VCaP (cell line): ENCODE results near the gene ETFB.

ENCODE experiments used
- H3K27ac ChIP-seq: fragments of 450-650 bp; 2 replicates; pipeline ENCODE4 v1.5.1; 2017
- TF ChIP-seq, protein P1 (sequence below): fragments of 450-650 bp; conservative IDR thresholded peaks from 2 replicates; pipeline ENCODE4 v1.5.1; 2017; ENCODE audit warnings: mild to moderate bottlenecking, moderate library complexity

The ETFB gene

DNA sequence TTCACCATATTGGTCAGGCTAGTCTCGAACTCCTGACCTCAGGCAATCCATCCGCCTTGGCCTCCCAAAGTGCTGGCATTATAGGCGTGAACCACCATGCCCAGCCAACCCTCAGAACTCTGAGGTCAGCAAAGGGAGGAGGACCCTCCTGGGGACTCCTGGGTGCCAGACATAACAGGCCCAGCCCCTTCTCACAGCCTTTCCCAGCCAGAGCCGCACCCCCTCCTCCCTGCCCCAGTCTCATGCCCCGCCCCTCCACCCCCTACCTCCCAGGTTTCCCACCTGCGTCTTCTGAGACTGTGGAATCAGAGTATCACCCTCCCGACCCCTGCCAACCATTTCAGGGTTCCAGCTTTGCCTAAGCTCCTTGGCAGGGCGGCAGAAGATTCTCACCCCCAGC, 49.5 kb downstream of the ETFB start:
- no peak overlapping the region for H3K27ac ChIP-seq
- TF ChIP-seq, protein P1, sequence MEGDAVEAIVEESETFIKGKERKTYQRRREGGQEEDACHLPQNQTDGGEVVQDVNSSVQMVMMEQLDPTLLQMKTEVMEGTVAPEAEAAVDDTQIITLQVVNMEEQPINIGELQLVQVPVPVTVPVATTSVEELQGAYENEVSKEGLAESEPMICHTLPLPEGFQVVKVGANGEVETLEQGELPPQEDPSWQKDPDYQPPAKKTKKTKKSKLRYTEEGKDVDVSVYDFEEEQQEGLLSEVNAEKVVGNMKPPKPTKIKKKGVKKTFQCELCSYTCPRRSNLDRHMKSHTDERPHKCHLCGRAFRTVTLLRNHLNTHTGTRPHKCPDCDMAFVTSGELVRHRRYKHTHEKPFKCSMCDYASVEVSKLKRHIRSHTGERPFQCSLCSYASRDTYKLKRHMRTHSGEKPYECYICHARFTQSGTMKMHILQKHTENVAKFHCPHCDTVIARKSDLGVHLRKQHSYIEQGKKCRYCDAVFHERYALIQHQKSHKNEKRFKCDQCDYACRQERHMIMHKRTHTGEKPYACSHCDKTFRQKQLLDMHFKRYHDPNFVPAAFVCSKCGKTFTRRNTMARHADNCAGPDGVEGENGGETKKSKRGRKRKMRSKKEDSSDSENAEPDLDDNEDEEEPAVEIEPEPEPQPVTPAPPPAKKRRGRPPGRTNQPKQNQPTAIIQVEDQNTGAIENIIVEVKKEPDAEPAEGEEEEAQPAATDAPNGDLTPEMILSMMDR: no peak

DNA sequence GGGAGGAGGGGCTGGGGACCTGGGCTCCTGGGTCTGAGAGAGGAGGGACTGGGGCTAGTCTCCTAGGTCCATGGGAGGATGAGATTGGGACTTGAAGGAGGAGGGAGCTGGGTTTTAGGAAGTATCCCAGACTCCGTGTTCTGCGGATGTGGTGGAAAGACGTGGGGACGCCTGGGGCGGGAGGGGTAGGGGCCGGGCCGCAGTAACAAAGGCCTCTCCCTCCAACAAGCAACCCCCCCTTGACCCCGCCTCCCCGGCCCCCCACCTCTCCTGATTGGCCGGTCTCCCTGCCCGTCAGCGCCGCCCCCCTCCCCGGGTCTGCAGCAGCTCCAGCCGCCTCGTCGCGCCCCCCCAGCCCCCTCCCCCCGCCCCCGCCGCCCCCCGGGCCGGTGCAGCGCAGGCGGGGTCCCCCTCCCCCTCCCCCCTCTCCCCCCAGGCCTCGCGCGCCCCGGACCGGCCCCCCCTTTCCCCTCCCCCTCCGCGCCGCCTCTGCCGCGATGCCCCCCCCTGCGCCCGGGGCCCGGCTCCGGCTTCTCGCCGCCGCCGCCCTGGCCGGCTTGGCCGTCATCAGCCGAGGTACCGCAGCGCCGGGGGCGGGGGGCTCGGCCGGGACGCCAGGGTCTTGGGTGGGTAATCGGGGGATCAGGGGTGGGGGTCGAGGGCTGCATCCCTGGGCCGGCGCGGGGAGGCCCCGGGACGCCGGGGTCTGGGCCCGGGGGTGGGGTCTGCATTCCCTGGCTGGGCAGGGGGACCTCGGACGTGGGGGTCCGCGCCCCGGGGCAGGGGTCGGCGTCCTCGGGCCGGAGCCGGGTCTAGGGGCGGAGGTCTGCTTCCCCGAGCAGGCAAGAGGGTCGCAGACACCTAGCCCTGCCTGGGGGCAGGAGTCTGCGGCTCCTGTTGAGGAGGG, 54.6 kb downstream of the ETFB start, which contains the start of gene IGLON5:
IGLON5 (plus strand) TSS at position 294 of the 907 bp plus-strand sequence; CDS start at position 498, 204 bp downstream.
- H3K27ac ChIP-seq: no peak within 1 kb of the TSS
- TF ChIP-seq, protein P1: no peak

DNA sequence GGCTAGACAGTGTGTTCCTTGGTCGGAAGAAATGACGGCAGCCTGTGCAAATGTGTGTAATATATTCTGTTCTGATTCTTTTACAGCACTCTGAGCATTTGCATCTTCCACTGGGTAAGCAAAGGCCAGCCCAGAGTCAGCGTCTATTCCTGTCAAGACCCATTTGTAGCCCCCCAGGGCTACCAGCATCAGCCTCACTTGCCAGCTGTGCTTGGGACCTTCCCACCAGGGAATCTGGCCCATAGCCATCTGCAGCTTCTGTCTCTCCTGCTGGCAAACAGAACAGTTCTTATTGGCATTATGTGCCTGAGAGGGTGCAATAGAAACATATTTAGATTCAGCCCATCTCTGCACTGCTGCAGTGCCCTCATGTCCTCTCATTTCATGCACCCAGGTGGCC, 60.7 kb downstream of the ETFB start:
- H3K27ac ChIP-seq: no peak overlapping the region
- TF ChIP-seq, protein P1: no peak

DNA sequence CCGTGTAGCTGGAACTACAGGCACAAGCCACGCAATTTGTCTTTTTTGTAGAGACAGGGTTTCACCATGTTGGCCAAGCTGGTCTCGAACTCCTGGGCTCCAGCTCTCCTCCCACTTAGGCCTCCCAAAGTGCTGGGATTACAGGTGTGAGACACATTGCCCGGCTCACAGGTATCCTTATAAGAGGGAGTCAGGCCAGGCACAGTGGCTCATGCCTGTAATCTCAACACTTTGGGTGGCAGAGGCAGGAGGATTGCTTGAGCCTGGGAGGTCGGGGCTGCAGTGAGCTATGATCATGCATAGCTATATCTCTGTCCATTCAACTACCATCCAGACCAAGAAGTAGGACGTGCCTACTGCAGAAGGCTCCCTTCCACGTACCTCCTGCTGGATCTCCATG, 64.9 kb downstream of the ETFB start:
- TF ChIP-seq, protein P1: no peak
- no peak overlapping the region for H3K27ac ChIP-seq

DNA sequence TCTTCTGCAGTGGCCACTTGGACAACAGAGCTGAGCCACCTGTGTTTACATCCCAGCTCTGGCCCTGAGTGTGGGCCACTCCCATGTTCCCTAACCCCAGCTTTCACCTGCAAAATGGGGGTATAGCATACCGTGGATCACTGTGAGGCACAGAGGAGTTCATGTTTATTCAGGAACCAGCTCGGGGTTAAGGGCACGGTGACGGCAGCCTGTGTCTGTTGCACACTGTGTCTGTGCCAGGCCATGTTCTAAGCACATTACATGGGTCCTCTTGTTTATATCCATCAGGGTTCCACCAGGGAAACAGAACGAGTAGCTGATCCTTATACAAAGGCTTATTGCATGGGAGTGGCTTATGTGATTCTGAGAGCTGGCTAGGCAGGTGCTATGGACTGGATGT, 68.8 kb downstream of the ETFB start:
- TF ChIP-seq, protein P1: no peak
- H3K27ac ChIP-seq: no peak overlapping the region

DNA sequence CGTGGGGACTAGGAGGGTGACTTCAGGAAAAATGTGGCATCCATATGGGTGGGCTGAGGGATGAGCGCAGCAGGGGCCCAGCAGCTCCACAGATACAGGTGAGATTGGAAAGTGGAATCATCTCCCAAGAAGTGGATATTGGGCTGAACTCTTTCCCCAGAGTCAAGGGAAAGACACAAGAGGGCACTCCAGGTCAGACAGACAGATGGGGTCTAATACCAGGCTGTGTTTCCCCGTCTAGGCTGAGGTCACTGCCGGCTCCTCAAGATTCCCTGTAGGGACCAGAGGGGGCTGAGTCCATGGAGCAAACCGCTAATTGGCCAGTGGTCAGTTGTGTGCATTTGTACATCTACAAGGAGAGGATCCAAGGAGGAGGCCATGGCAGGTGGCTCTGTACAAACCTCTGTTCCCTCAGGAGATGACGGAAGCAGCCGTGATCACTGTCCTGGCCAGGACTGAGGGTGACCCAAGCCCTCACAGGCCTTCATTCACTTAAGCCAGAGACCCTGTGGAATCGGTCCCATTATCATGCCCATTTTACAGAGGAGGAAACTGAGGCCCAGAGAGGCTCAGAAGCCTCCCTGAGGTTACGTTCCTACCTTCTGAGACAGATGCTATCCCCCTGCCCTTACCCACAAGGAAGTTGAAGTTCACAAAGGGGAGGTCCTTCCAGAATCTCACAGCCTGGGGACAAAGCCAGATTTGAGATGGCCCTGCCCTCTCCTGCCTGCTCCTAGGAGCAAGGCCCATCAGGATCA, 69.7 kb downstream of the ETFB start:
- TF ChIP-seq, protein P1: peak; percentile 46
- no peak overlapping the region for H3K27ac ChIP-seq
